ENCODE data around the gene TM9SF4.

The TM9SF4 gene

DNA sequence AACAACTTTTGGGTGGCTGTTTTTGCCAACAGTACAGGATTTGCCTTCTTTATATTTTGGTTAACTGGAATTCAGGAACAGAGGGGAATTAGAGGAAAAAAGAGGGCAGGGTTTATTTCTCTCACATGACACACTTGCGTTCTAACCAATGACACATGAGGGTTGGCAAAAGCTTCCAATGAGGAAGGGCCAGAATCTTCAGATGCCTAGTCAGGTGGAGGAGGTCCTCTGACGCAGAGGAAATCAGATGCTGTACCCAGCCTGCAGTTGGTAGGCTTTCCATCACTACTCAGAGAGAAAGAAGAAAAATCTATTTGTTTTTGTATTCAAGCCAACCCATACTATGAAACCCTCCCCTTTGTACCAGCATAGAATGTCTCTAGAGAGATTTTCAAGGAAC lies 20.8 kb downstream of the TM9SF4 start:
- no peak for DNase-seq

DNA sequence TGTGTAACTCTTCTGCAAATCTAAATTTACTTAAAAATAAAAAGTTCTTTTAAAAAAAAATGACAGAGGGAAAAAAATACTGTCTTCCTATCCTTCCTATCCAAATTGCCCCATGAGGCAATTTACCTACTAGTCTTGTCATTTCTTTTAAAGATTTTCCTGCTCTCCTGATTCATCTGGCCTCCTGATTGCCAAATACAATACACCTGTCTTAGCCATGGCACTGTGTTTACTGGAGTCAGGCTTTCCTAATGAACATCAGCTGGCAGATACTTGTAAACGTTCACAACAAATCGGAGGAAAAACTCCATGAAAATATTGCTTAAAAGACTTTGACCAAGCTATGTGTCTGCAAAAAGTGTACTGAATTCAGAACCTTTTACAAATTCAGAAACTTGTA lies 21.5 kb downstream of the TM9SF4 start:
- DNase-seq: no peak

GRCh38 chr20:32132911-32133549 lies 23.5 kb downstream of the TM9SF4 start:
- no peak for DNase-seq

- no peak for DNase-seq
These were observed 24.5 kb downstream of the TM9SF4 start for GRCh38 chr20:32134026-32134425.

DNA sequence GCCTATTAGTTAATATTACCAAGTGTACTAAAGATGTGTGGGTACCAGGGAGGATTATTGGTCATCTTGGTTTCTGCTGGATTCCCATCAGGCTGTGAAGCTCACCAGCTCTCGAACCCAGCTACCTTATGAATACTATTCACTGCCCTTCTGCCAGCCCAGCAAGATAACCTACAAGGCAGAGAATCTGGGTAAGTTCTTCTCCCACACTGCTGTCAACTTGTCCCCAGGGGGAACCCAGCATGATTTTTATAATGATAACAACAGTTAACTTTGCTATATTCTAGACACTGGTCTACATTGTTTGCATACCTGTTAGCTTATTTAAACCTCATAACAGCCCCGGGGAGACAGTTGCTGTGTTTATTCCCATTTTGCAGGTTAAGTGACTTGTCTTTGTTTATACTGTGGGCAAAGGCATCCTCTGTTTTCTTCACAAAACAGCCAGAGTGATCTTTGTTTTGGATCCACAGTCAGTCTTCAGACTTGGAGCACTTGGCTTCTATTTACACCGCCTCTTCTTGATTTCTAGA lies 26.5 kb downstream of the TM9SF4 start:
- no peak for DNase-seq

DNA sequence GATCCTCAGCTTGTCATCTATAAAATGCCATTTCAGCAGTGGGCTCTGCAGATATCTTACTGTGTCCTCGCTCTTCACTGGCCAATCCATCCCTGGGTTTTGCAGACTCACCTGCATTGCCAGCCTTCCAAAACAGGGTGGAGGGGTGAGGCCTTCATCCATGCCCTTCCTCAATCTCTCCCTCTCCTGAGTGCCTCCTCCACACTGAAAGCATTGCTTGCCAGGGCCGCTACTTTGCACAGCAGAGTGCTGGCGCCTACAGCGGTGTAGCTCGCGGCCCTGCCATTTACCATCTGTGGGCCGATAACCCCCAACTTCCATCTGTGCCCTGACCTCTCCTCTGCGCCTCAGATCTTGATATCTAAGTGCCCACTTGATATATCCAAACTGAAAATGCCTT lies 29.4 kb downstream of the TM9SF4 start:
- DNase-seq: no peak

DNA sequence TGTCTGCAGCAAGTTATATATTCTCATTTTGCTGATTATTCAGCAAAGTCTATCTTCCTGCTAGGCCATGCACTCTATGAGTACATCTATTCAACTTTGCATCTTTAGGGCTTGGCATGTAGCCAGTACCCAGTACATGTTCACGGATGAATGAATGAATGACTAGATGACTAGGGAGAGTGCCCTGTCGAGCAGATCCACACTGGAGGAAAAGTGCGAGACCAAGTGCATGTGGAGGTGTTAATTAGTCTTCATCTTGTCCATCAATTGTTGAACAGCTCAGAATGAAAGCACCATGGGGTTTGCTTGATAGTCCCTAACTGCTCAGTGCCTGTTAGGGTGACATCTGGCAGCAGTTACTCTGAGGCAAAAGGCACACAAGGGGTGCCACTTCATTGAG lies 30.4 kb downstream of the TM9SF4 start:
- no peak for DNase-seq

- DNase-seq: no peak
These were observed 31.1 kb downstream of the TM9SF4 start for GRCh38 chr20:32140603-32141002.

GRCh38 chr20:32141465-32141980 lies 32.0 kb downstream of the TM9SF4 start:
- no peak for DNase-seq

DNA sequence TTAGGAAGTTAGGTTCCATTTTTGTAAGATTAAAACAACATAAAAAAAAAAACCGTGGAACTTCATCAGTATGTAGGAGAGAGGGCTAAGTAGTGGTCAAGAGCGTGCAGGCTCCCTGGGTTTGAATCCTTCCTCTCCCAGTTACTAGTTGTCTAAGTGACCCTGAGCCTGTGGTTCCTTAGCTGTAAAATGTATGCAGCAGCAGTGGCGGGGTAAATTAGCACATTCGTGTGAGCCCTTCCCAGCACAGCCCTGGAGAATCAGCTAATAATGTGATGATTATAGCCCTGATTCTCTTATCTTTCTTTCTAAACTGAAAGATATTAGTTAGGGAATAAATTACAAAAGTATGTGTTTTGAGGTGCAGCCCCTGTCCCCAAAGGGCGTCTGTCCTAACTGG lies 32.6 kb downstream of the TM9SF4 start:
- no peak for DNase-seq

GRCh38 chr20:32142991-32143390 lies 33.5 kb downstream of the TM9SF4 start:
- DNase-seq: no peak

- no peak for DNase-seq
These were observed 35.6 kb downstream of the TM9SF4 start for GRCh38 chr20:32144898-32145662.

GRCh38 chr20:32149566-32150170 lies 40.2 kb downstream of the TM9SF4 start:
- no peak for DNase-seq

- DNase-seq: no peak
These were observed 40.9 kb downstream of the TM9SF4 start for GRCh38 chr20:32150291-32150848.

DNA sequence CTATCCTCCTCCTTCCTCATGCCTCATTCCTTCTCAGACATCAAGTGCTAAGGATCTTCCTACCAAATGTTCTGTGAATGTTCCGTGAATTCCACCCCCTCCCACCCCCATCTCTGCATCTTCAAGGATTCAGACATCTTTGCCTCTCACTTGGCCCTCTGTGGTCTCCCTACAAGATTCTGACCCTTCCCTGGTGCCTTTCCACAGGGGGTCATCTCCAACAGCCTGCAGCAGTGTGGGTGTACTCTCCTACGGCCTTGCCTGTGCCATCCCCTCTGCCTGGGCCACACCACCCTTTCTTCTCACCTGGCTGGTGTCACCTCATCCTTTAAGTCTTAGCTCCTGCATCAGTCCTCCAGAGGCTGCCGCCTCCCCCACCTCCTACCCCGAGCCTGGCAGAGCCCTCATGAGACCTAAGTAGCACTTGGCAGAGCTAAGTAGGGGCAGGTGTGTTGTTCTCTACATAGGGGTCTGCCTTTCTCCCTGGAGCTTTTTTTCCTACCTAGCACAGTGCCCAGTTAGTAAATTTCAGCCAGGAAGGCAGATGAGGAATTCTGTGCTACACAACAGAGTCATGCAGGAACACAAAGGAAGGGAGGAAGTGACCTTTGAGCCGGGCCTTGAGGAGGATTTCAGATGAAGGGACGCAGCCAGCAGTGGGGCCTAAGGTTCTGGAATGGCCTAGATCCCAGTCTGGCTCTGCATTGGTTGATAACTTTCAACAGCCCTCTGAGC lies 43.1 kb downstream of the TM9SF4 start:
- DNase-seq: no peak

DNA sequence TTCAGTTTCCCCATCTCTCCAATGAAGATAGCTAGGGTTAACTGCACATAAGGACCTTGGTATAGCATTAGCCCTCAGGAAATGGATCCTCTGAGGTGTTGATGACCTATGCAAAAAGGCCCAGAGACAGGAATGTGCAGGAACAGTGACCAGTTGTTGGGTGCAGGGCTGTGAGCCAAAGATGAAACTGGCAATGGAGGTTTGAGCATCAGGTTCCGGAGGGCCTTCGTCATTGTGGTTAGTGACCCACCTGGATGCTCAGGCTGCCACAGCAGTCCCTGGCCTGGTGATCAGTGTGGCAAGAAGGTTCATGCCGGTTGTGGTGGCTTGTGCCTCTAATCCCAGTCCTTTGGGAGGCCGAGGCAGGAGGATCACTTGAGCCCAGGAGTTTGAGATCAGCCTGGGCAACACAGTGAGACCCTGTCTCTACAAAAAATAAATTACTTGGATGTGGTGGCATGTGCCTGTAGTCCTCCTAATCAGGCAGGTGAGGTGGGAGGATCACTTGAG lies 43.7 kb downstream of the TM9SF4 start:
- DNase-seq: no peak

GRCh38 chr20:32153771-32154170 lies 44.3 kb downstream of the TM9SF4 start:
- no peak for DNase-seq

DNA sequence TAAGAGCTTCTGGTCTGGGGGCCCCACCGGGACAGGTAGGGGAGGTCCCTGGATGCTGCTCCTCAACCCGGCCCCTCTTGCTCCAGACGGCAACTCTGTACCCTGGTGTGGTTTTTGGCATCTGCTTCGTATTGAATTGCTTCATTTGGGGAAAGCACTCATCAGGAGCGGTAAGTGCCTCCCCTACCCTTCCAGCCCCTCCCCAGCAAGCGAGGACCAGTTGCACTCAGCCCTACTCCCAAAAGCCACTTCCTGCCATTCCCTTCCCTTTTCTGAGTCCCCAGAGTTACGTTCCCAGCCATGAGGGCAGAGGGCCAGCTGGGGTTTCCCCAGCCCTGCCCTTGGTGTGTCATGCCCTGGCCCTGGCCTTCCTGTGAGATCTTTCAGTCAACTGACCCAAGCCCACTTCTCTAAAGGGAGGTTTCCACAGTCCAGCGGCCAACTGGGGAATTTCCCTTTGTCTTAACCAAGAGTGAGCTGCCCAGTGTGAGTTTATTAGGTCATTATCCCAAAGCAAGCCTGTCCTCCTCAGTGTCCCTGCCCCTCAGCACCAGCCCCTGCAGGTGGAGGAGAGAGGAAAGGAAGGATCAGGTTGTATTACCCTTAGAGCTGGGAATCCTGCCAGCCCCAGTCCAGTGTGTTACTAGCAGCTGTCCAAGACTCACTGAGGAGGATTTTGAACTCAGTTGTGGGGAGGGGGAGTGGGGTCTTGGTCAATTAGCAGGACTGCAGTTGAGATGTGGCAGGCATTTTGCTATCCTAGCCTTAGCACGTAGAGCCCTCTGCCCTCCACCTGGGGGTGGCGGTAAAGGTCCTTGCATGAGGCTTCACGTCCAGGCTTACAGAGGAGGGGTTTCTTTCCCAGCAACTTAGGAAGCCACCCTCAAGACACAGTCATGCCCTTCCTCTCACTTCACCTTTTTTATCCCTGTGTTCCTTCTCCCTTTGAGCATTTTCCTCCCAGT lies 45.8 kb downstream of the TM9SF4 start:
- peak; percentile 36 for DNase-seq

GRCh38 chr20:32157611-32158010 lies 48.1 kb downstream of the TM9SF4 start:
- no peak for DNase-seq

- DNase-seq: no peak
These were observed 48.8 kb downstream of the TM9SF4 start for GRCh38 chr20:32158351-32158750.

GRCh38 chr20:32158943-32159660 lies 49.6 kb downstream of the TM9SF4 start:
- no peak for DNase-seq
